Measurements from ENCODE around the gene THAP4. TPM values are rescaled to one million over a fixed set of nuclear protein-coding genes. Genes with fewer than 3 reads are reported as not detected.

Gene THAP4
- total and polyA plus RNA-seq, 2 experiments from 2014 or later, result 82.0 to 101 TPM

- peaks cover 21% of the 10 kb centered on the region for H3K36me3 ChIP-seq
- no peak overlapping the region for H3K4me3 ChIP-seq
- DNase-seq (ENCODE audit: low read depth in 1 of 2, low spot score in 1 of 2), result no peak
- H3K27ac ChIP-seq, result no peak overlapping the region
- no peaks in the 10 kb centered on the region for H3K27me3 ChIP-seq
- no peaks in the 10 kb centered on the region for H3K9me3 ChIP-seq (ENCODE audit: low read depth)
- no peaks in the 10 kb centered on the region for H3K4me1 ChIP-seq (ENCODE audit: low read depth)
- no peak for TF ChIP-seq CTCF (IDR thresholded peaks at IDR 0.05; ENCODE audit: low read depth, low read length)
These were observed 41.3 kb upstream of the THAP4 start for GRCh38 chr2:241678307-241678706.

- Histone ChIP-seq H3K27me3 (no peaks in the 10 kb centered on the region), H3K4me1 (ENCODE audit: low read depth) (no peaks in the 10 kb centered on the region), H3K27ac (no peak overlapping the region), H3K36me3 (peaks cover 24% of the 10 kb centered on the region), H3K4me3 (no peak overlapping the region), H3K9me3 (ENCODE audit: low read depth) (no peaks in the 10 kb centered on the region)
- no peak for TF ChIP-seq CTCF (IDR thresholded peaks at IDR 0.05; ENCODE audit: low read depth, low read length)
- DNase-seq (ENCODE audit: low read depth in 1 of 2, low spot score in 1 of 2), result no peak
These were observed 40.4 kb upstream of the THAP4 start for GRCh38 chr2:241677392-241677791.

GRCh38 chr2:241676665-241677064 is 39.7 kb upstream of the THAP4 start:
- Histone ChIP-seq H3K27ac (no peak overlapping the region), H3K36me3 (peaks cover 22% of the 10 kb centered on the region), H3K4me3 (no peak overlapping the region), H3K27me3 (no peaks in the 10 kb centered on the region), H3K4me1 (ENCODE audit: low read depth) (no peaks in the 10 kb centered on the region), H3K9me3 (ENCODE audit: low read depth) (no peaks in the 10 kb centered on the region)
- no peak for TF ChIP-seq CTCF (IDR thresholded peaks at IDR 0.05; ENCODE audit: low read depth, low read length)
- no peak for DNase-seq (ENCODE audit: low read depth in 1 of 2, low spot score in 1 of 2)

- no peak for TF ChIP-seq CTCF (IDR thresholded peaks at IDR 0.05; ENCODE audit: low read depth, low read length)
- peak in 1 of 2 donors; percentile 6 for DNase-seq (ENCODE audit: low read depth in 1 of 2, low spot score in 1 of 2)
- Histone ChIP-seq H3K4me3 (no peak overlapping the region), H3K27me3 (no peaks in the 10 kb centered on the region), H3K36me3 (peaks cover 20% of the 10 kb centered on the region), H3K27ac (peak overlapping the region; percentile 17), H3K4me1 (ENCODE audit: low read depth) (no peaks in the 10 kb centered on the region), H3K9me3 (ENCODE audit: low read depth) (no peaks in the 10 kb centered on the region)
These were observed 38.9 kb upstream of the THAP4 start for GRCh38 chr2:241675885-241676284.

- Histone ChIP-seq H3K27me3 (no peaks in the 10 kb centered on the region), H3K36me3 (peaks cover 14% of the 10 kb centered on the region), H3K9me3 (ENCODE audit: low read depth) (no peaks in the 10 kb centered on the region), H3K4me1 (ENCODE audit: low read depth) (no peaks in the 10 kb centered on the region), H3K4me3 (no peak overlapping the region), H3K27ac (no peak overlapping the region)
- TF ChIP-seq CTCF (IDR thresholded peaks at IDR 0.05; ENCODE audit: low read depth, low read length), result no peak
- DNase-seq (ENCODE audit: low read depth in 1 of 2, low spot score in 1 of 2), result no peak
These were observed 37.1 kb upstream of the THAP4 start for GRCh38 chr2:241673797-241674725.

Measured in cardiac muscle cell (in vitro differentiated cells and primary cell).